Neural progenitor cell (in vitro differentiated cells): ENCODE data around the gene CEBPB. TPM values are rescaled to one million over a fixed set of nuclear protein-coding genes. Genes with fewer than 3 reads are reported as not detected.

Experiments
- DNase-seq: peaks from one replicate; pipeline ENCODE4 v3.0.0-alpha.2; 2016; ENCODE audit warnings: low spot score
- H2AFZ ChIP-seq: fragments of 200-600 bp; sonication (generic); replicated peaks from 2 replicates; pipeline ENCODE4 v1.6.1; 2016; ENCODE audit warnings: antibody characterized with exemption
- H3F3A ChIP-seq: fragments of 200-600 bp; sonication (generic); 2 replicates; pipeline ENCODE4 v1.6.1; 2016; ENCODE audit warnings: antibody characterized with exemption, low read depth
- H3K27ac ChIP-seq: fragments of 200-600 bp; sonication (generic); 2 replicates; pipeline ENCODE4 v1.5.1; 2016; ENCODE audit warnings: mild to moderate bottlenecking
- H3K27me3 ChIP-seq: fragments of 200-600 bp; sonication (generic); 2 replicates; pipeline ENCODE4 v1.6.1; 2016; ENCODE audit warnings: mild to moderate bottlenecking, moderate library complexity
- H3K36me3 ChIP-seq: fragments of 200-600 bp; sonication (generic); 2 replicates; pipeline ENCODE4 v1.5.1; 2016
- H3K4me1 ChIP-seq: fragments of 200-600 bp; sonication (generic); 2 replicates; pipeline ENCODE4 v1.6.1; 2016; ENCODE audit warnings: mixed run types
- H3K4me2 ChIP-seq: fragments of 200-600 bp; sonication (generic); 2 replicates; pipeline ENCODE4 v1.6.1; 2016
- H3K4me3 ChIP-seq: fragments of 200-600 bp; sonication (generic); 2 replicates; pipeline ENCODE4 v1.5.1; 2016
- H3K79me2 ChIP-seq: fragments of 200-600 bp; sonication (generic); 2 replicates; pipeline ENCODE4 v1.6.1; 2016; ENCODE audit warnings: low read depth
- H3K9ac ChIP-seq: fragments of 200-600 bp; sonication (generic); 2 replicates; pipeline ENCODE4 v1.6.1; 2016
- H3K9me3 ChIP-seq: fragments of 200-600 bp; sonication (generic); 2 replicates; pipeline ENCODE4 v1.5.1; 2016; ENCODE audit warnings: low read depth
- H4K20me1 ChIP-seq: fragments of 200-600 bp; sonication (generic); 2 replicates; pipeline ENCODE4 v1.6.1; 2016; ENCODE audit warnings: low read depth
- H3K27ac Mint-ChIP-seq: 3 replicates; pipeline ENCODE4 v1.8.0; 2021; ENCODE audit warnings: mixed read lengths
- H3K27me3 Mint-ChIP-seq: 2 replicates; pipeline ENCODE4 v1.8.0; 2022; ENCODE audit warnings: low read depth, mild to moderate bottlenecking, inconsistent platforms, moderate library complexity, mixed read lengths; ENCODE audit not compliant: insufficient read depth
- H3K36me3 Mint-ChIP-seq: 3 replicates; pipeline ENCODE4 v1.8.0; 2021; ENCODE audit warnings: mixed read lengths
- H3K4me1 Mint-ChIP-seq: 3 replicates; pipeline ENCODE4 v1.8.0; 2021; ENCODE audit warnings: mixed read lengths
- H3K4me3 Mint-ChIP-seq: 3 replicates; pipeline ENCODE4 v1.8.0; 2021; ENCODE audit warnings: mild to moderate bottlenecking, moderate library complexity, mixed read lengths
- H3K9me3 Mint-ChIP-seq: 3 replicates; pipeline ENCODE4 v1.8.0; 2020; ENCODE audit warnings: mixed read lengths
- CTCF ChIP-seq: fragments of 200-600 bp; sonication (generic); IDR thresholded peaks from 2 replicates; pipeline ENCODE4 v1.5.1; 2017; ENCODE audit warnings: antibody characterized with exemption, mild to moderate bottlenecking
- EZH2 ChIP-seq: fragments of 200-600 bp; sonication (generic); IDR thresholded peaks from 2 replicates; pipeline ENCODE4 v1.6.1; 2017; ENCODE audit warnings: antibody characterized with exemption, mild to moderate bottlenecking, moderate library complexity
- EZH2phosphoT487 ChIP-seq: fragments of 200-600 bp; sonication (generic); IDR thresholded peaks from 2 replicates; pipeline ENCODE4 v1.6.1; 2017; ENCODE audit warnings: antibody characterized with exemption
- total RNA-seq: library from RNA; depleted of rRNA; stranded (reverse); fragments of >200 nt; gene quantifications from 2 replicates; pipeline ENCODE4 v1.2.3, GENCODE V29; 2015; ENCODE audit warnings: low replicate concordance

CEBPB gene
- total RNA-seq, 1 donor from 2014 or later: 1.8 TPM

GRCh38 chr20:50224052-50224451 lies 33.4 kb downstream of the CEBPB start:
- no peaks in the 10 kb centered on the region for H3F3A ChIP-seq
- no peaks in the 10 kb centered on the region for H3K4me1 ChIP-seq
- H3K79me2 ChIP-seq: no peaks in the 10 kb centered on the region
- no peaks in the 10 kb centered on the region for H3K27me3 ChIP-seq
- Mint-ChIP-seq H3K27me3 (peaks cover 4% of the 10 kb centered on the region), H3K9me3 (no peaks in the 10 kb centered on the region), H3K4me1 (peaks cover 2% of the 10 kb centered on the region), H3K36me3 (no peaks in the 10 kb centered on the region), H3K27ac (no peak overlapping the region), H3K4me3 (no peak overlapping the region)
- TF ChIP-seq CTCF (no peak), EZH2 (no peak), EZH2phosphoT487 (no peak)
- H2AFZ ChIP-seq: no peak overlapping the region
- no peaks in the 10 kb centered on the region for H4K20me1 ChIP-seq
- H3K36me3 ChIP-seq: no peaks in the 10 kb centered on the region
- no peak overlapping the region for H3K9ac ChIP-seq
- no peak overlapping the region for H3K27ac ChIP-seq
- no peaks in the 10 kb centered on the region for H3K9me3 ChIP-seq
- no peak overlapping the region for H3K4me3 ChIP-seq
- DNase-seq: no peak
- H3K4me2 ChIP-seq: no peak overlapping the region

GRCh38 chr20:50224531-50225255 lies 34.1 kb downstream of the CEBPB start:
- no peak for DNase-seq
- Histone ChIP-seq H3K4me3 (no peak overlapping the region), H3K9me3 (no peaks in the 10 kb centered on the region), H3K27ac (no peak overlapping the region), H3F3A (no peaks in the 10 kb centered on the region), H4K20me1 (no peaks in the 10 kb centered on the region), H3K79me2 (no peaks in the 10 kb centered on the region), H3K9ac (no peak overlapping the region), H3K27me3 (no peaks in the 10 kb centered on the region), H3K4me2 (no peak overlapping the region), H2AFZ (no peak overlapping the region), H3K4me1 (no peaks in the 10 kb centered on the region), H3K36me3 (no peaks in the 10 kb centered on the region)
- peaks cover 2% of the 10 kb centered on the region for H3K4me1 Mint-ChIP-seq
- TF ChIP-seq CTCF (no peak), EZH2 (no peak), EZH2phosphoT487 (no peak)
- no peaks in the 10 kb centered on the region for H3K36me3 Mint-ChIP-seq
- H3K27me3 Mint-ChIP-seq: peaks cover 4% of the 10 kb centered on the region
- no peak overlapping the region for H3K27ac Mint-ChIP-seq
- no peaks in the 10 kb centered on the region for H3K9me3 Mint-ChIP-seq
- no peak overlapping the region for H3K4me3 Mint-ChIP-seq

- H3K36me3 Mint-ChIP-seq: no peaks in the 10 kb centered on the region
- no peak overlapping the region for H3K4me3 Mint-ChIP-seq
Observed at GRCh38 chr20:50226093-50226974, 35.7 kb downstream of the CEBPB start.

More at GRCh38 chr20:50226093-50226974, 35.7 kb downstream of the CEBPB start:
- Histone ChIP-seq H3F3A (no peaks in the 10 kb centered on the region), H3K4me3 (no peak overlapping the region), H3K4me2 (no peak overlapping the region), H3K27me3 (no peaks in the 10 kb centered on the region), H3K79me2 (no peaks in the 10 kb centered on the region), H3K4me1 (no peaks in the 10 kb centered on the region), H3K36me3 (no peaks in the 10 kb centered on the region), H2AFZ (no peak overlapping the region), H3K9ac (no peak overlapping the region), H4K20me1 (no peaks in the 10 kb centered on the region), H3K9me3 (no peaks in the 10 kb centered on the region), H3K27ac (no peak overlapping the region)
- DNase-seq: no peak
- TF ChIP-seq EZH2phosphoT487: no peak
- Mint-ChIP-seq H3K27me3 (peaks cover 5% of the 10 kb centered on the region), H3K9me3 (no peaks in the 10 kb centered on the region), H3K4me1 (peaks cover 2% of the 10 kb centered on the region), H3K27ac (peak overlapping the region; percentile 88)
